Coronary artery (tissue), 2 donors: Measurements from ENCODE around the gene CBLN3.
A peak's percentile ranks its signal among the peaks of the same experiment; 100 is the strongest.
"Not testable (repeated sequence)": the region's sequence is repeated elsewhere in the genome, so short reads cannot be mapped to it uniquely, and the experiment has no call there.

Experiments
- DNase-seq: peaks from one replicate; pipeline ENCODE4 v3.0.0-alpha.2; 2017; ENCODE audit warnings: low spot score
- H3K27ac ChIP-seq, 2 donors: fragments of 200-600 bp; sonication (generic); one replicate each; pipeline ENCODE4 v1.5.1; 2016 to 2019
- H3K4me3 ChIP-seq: fragments of 200-600 bp; sonication (generic); 2 replicates; pipeline ENCODE4 v1.5.1; 2016; ENCODE audit warnings: mild to moderate bottlenecking, moderate library complexity
- TF ChIP-seq, protein P1 (sequence below): fragments of 200-600 bp; sonication (generic); IDR thresholded peaks from one replicate; pipeline ENCODE4 v1.5.1; 2019; ENCODE audit warnings: antibody characterized with exemption

Gene CBLN3

DNA sequence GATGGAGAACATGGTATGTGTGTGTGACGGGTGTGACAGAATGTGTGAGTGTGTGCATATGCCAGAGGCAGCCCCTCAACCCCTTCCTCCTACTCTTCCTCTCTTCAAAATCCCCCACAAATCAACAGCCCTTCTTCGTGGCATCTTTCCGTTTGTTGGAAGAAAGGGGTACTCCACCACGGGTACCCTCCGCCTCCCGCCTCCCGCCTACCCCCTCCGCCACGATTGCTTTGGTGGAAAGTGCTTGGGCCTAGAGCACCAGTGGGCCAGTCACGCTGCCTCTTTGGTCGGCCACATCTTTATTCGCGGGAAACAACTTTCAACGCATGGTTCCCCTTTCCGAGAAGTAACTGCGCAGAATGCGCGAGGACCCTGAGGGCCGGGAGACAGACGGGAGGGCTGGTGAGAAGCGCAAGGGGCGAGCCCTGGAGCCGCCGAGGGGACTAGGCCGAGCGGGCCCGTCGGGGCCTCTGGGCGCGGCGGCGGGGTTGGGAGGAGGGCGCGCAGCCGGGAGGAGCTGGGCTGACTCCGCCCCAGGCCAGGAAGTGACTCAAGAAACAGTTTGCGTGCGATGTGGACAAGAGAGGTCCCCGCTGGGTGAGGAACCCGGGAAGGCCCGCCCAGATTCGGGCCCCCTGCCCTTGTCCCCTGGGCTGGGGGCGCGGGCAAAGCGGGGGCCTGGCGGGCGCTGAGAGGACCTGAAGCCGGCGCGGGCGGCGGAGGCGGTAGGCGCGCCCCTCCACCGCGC, at the start of gene CBLN3, which contains the start of gene KHNYN:
CBLN3 (minus strand) TSS at position 274 of the 748 bp plus-strand sequence. CDS start 614 bp downstream, outside the sequence.
KHNYN (plus strand) TSS at position 560 of the 748 bp plus-strand sequence. CDS start 777 bp downstream, outside the sequence.
- Histone ChIP-seq H3K4me3 (peak within 1 kb of the TSS; percentile 89), H3K27ac (peak within 1 kb of the TSS; percentile 96 to 99)
- peak; percentile 95 for DNase-seq
- TF ChIP-seq, protein P1, sequence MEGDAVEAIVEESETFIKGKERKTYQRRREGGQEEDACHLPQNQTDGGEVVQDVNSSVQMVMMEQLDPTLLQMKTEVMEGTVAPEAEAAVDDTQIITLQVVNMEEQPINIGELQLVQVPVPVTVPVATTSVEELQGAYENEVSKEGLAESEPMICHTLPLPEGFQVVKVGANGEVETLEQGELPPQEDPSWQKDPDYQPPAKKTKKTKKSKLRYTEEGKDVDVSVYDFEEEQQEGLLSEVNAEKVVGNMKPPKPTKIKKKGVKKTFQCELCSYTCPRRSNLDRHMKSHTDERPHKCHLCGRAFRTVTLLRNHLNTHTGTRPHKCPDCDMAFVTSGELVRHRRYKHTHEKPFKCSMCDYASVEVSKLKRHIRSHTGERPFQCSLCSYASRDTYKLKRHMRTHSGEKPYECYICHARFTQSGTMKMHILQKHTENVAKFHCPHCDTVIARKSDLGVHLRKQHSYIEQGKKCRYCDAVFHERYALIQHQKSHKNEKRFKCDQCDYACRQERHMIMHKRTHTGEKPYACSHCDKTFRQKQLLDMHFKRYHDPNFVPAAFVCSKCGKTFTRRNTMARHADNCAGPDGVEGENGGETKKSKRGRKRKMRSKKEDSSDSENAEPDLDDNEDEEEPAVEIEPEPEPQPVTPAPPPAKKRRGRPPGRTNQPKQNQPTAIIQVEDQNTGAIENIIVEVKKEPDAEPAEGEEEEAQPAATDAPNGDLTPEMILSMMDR: no peak

DNA sequence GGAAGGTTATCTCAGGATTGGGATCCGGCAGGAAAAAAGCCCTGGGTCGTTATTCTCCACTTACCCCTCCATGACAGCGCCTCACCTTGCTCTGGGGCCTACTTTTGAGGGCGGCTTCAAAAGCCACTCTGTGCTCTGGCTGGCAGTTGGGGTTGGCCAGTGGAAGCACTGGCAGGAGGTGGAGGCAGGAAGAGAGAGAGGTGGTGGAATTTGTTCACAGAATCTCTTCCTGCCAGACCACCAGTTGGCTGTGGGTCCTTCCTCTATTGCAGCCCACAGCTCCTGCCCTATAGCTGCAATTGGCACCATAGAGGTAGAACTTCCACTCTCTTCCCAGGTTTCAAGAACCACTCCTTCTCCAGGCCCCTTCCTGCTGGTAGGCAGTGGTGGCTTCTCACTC, 45.8 kb upstream of the CBLN3 start:
- TF ChIP-seq, protein P1: no peak
- Histone ChIP-seq H3K27ac (no peak overlapping the region), H3K4me3 (no peak overlapping the region)
- DNase-seq: no peak

DNA sequence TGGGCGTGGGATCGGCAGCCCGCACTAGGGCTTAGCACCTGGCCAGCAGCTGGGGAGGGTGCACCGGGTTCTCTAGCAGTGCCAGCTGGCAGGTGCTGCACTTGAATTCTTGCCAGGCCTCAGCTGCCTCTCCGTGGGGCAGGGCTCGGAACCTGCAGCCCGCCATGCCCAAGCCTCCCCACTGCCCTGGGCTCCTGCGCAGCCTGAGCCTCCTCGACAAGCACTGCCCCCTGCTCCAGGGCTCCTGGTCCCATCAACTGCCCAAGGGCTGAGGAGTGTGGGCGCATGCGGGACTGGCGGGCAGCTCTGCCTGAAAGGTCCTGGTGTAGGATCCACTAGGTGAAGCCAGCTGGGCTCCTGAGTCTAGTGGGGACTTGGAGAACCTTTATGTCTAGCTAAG, 43.7 kb upstream of the CBLN3 start:
- TF ChIP-seq, protein P1: no peak
- Histone ChIP-seq H3K27ac (no peak overlapping the region), H3K4me3 (no peak overlapping the region)
- no peak for DNase-seq

DNA sequence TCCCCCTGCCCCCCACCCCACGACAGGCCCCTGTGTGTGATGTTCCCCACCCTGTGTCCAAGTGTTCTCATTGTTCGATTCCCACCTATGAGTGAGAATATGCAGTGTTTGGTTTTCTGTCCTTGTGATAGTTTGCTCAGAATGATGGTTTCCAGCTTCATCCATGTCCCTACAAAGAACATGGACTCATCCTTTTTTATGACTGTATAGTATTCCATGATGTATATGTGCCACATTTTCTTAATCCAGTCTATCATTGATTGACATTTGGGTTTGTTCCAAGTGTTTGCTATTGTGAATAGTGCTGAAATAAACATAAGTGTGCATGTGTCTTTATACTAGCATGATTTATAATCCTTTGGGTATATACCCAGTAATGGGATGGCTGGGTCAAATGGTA, 41.0 kb upstream of the CBLN3 start:
- not testable (repeated sequence) for DNase-seq, H3K4me3 ChIP-seq, H3K27ac ChIP-seq

DNA sequence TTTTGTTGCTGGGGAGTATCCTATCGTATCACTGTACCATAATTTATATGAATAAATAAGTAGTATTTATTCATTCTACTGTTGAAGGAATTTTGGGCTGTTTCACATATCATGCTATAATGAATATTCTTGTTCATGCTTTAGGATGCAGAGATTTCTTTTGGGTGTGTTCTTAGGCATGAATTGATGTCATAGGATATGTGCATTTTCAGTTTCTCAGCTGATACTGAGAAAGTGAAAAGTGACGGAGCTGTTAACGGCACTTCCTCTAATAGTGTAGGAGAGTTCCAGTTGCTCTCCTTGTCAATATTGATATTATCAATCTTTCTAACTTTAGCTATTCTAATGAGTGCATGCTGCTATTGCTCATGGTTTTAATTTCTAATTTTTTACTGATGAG, 36.3 kb upstream of the CBLN3 start:
- DNase-seq: no peak
- Histone ChIP-seq H3K4me3 (no peak overlapping the region), H3K27ac (no peak overlapping the region)
- TF ChIP-seq, protein P1: no peak

DNA sequence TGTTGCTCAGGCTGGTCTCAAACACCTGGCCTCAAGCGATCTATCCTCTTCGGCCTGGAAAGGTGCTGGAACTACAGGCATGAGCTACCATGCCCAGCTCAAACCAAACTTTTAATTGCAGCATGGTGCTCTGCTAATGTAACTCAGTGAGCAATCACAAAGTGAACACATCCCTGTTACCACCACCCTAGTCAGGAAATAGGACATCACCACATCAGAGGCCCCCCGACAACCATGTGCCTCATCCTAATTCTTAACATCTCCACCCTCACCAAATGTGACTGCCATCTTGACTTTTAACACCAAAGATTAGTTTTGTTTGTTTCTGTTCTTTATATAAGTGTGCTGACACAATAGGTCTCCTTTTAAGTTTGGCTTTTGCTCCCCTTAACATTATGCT, 35.9 kb upstream of the CBLN3 start:
- no peak for DNase-seq
- Histone ChIP-seq H3K4me3 (no peak overlapping the region), H3K27ac (no peak overlapping the region)
- TF ChIP-seq, protein P1: no peak

DNA sequence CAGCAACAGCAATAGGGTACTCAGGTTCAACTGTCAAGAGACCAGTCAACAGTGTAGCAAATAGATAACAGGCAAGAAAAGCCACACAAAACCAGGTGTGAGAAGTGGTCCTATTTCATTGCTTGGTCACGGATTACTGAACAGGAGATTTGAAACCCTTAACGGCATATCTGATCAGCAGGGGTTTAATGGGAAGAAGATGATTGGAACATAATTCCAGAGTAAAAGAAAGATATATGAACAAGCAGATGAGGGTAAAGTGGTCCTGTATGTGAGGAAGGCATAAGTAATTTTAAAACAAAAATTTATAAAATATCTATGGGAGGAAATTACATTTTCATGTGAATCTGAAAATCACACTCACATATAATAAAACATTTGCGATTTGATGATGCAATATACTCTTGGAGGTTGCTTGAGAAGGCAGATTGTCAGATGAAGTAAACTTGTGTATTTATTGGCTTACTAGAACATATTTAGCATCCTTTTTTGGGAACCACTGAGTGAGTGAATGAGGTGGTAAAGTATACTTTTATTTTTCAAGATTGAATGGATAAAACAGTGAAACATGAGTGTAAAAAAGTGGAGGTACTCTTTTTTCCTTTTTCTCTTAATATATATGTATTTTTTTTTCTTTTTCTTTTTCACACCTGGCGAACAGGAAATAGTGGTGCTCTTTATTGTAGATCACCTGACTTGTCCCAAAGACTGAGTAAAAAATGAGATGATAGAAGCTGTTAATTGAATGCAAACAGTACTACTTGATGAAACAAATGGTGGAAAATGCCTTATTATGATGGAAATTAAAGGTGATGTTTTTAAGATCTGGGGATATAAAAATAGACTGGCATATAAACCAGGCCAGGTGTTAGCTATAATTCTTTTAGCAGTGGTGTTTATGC, 34.7 kb upstream of the CBLN3 start:
- no peak for DNase-seq
- Histone ChIP-seq H3K27ac (no peak overlapping the region), H3K4me3 (no peak overlapping the region)
- TF ChIP-seq, protein P1: no peak
